ENCODE measurements around the gene ATG7.

GRCh38 chr3:11452312-11452711, 180.1 kb downstream of the ATG7 start:
- TF ChIP-seq REST (IDR thresholded peaks at IDR 0.05) (no peak), GABPA (IDR thresholded peaks at IDR 0.05 in 1 of 2, conservative IDR thresholded peaks at IDR 0.05 in 1 of 2) (no peak), CTCF (IDR thresholded peaks at IDR 0.05; ENCODE audit: low read depth, low read length, missing input control) (no peak), JUND (IDR thresholded peaks at IDR 0.05) (no peak), SP1 (IDR thresholded peaks at IDR 0.05) (no peak), TAF1 (conservative IDR thresholded peaks at IDR 0.05) (no peak)
